GM18507 (cell line): ENCODE data around the gene SFPQ.
"Not testable (repeated sequence)": the region's sequence is repeated elsewhere in the genome, so short reads cannot be mapped to it uniquely, and the experiment has no call there.

Experiments
- DNase-seq: peaks from one replicate; pipeline ENCODE4 v3.0.0; 2011; ENCODE audit warnings: low read depth; ENCODE audit not compliant: insufficient read length; ENCODE audit errors: extremely low spot score
- FAIRE-seq: peaks from 2 replicates; lab custom pipeline; 2011; peaks lifted over from hg19 to GRCh38; lab: Jason Lieb, UNC

Gene SFPQ, protein sequence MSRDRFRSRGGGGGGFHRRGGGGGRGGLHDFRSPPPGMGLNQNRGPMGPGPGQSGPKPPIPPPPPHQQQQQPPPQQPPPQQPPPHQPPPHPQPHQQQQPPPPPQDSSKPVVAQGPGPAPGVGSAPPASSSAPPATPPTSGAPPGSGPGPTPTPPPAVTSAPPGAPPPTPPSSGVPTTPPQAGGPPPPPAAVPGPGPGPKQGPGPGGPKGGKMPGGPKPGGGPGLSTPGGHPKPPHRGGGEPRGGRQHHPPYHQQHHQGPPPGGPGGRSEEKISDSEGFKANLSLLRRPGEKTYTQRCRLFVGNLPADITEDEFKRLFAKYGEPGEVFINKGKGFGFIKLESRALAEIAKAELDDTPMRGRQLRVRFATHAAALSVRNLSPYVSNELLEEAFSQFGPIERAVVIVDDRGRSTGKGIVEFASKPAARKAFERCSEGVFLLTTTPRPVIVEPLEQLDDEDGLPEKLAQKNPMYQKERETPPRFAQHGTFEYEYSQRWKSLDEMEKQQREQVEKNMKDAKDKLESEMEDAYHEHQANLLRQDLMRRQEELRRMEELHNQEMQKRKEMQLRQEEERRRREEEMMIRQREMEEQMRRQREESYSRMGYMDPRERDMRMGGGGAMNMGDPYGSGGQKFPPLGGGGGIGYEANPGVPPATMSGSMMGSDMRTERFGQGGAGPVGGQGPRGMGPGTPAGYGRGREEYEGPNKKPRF

DNA sequence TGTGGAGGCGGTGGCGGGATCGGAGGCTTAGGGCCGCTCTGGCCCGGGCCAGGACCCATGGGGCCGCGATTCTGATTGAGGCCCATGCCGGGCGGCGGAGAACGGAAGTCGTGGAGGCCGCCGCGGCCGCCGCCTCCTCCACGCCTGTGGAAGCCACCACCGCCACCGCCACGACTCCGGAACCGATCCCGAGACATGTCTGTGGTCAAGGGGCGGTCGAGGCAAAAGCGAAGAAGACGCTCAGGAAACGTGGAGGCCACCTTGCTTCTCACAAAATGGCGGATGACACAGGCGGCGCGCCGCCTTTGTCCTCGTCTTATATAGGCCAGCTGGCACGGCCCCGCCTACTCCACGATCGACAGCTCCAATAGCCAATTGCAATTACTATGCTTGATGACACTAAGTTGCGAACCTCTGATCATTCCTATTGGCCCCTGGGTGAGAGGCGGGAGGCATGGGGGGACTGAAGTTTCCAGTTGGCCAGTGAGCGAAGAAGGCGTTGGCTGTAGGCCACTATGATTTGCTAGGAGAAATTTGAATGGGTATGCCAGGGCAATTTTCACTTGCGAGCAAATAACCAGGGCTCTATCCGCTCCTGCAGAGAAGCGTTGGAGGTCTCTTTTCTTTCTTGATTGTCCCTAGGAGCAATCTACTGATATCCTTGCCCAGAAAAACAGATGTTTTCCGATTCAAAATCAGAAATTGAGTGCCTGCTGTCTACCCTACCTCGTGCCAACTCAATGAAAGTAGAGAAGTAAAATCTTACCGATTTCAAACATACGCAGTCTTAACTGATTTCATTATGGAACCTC is at the start of gene SFPQ:
TSS of gene SFPQ (minus strand) at position 293 of the 812 bp plus-strand sequence. CDS start at position 197, 96 bp downstream.
- FAIRE-seq (peak; percentile 98), DNase-seq (peak; percentile 95)

DNA sequence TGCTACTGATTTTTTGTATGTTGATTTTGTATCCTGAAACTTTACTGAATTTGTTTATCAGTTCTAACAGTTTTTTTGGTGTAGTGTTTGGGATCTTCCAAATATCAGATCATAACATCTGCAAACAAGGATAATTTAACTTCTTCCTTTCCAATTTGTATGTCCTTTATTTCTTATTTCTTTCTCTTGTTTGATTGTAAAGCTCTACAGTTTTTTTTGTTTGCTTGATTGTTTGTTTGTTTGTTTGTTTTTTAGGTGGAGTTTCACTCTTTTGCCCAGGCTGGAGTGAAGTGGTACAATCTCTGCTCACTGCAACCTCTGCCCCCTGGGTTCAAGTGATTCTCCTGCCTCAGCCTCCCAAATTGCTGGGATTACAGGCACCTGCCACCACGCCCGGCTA is 43.8 kb upstream of the SFPQ start:
- FAIRE-seq, DNase-seq: not testable (repeated sequence)

GRCh38 chr1:35231287-35231686 is 38.3 kb upstream of the SFPQ start:
- FAIRE-seq (no peak), DNase-seq (no peak)

GRCh38 chr1:35229587-35230360 is 36.8 kb upstream of the SFPQ start:
- DNase-seq (no peak), FAIRE-seq (peak; percentile 9)

GRCh38 chr1:35226546-35226945 is 33.6 kb upstream of the SFPQ start:
- FAIRE-seq (no peak), DNase-seq (no peak)

GRCh38 chr1:35223084-35223630 is 30.2 kb upstream of the SFPQ start:
- no peak for FAIRE-seq

DNA sequence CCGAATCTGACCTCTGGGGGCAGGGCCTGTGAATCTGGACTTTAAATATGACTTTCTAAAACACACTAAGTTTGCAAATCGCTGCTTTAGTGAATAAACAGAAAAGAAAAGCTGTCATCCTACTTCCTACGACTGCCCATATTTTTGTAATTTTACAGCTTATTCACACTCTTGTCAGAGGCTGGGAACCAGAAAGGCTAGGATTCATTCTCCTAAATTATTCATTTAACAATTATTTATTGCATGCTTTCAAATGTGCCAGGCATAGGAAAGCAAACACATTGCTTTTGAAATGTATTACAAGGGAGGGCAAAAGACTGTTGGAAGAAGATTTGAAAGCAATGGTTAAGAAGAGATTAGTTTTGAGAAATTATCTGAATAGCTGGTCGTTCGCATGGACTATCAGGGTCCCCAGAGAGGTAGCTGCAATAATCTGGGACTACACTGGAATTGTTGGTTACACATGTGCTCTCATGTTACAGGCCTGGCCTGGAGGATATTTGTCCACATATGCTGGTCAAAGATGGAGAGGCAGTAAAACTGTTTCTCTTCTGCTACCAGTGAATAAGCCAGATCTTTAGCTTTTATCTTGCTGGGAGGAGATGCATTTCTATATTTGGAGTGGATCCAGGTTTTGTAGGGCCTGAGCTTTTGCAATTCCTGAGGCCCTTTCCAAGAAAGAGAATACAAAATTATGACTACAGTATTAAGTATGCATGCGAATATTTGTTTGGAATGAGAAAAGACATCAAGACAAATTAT is 29.6 kb upstream of the SFPQ start:
- FAIRE-seq (no peak), DNase-seq (no peak)

More at GRCh38 chr1:35223084-35223630, 30.2 kb upstream of the SFPQ start:
- DNase-seq: no peak

DNA sequence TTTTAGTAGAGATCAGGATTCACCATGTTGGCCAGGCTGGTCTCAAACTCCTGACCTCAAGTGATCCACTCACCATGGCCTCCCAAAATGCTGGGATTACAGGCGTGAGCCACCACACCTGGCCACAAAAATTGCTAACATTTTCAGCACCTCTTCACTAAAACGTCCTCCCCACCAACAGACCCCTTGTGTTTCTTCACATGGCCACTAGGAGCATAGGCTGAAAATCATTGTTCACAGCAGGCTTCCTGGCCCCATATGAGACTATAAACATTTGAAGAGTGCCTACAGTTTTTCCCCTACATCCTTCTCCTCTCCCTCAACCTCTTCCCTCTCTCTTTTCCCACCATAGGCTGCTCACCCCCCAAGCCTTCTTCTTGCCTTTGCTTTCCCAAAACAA is 28.0 kb upstream of the SFPQ start:
- FAIRE-seq (peak; percentile 71), DNase-seq (peak; percentile 5)

GRCh38 chr1:35215346-35215745 is 22.4 kb upstream of the SFPQ start:
- FAIRE-seq (no peak), DNase-seq (no peak)

DNA sequence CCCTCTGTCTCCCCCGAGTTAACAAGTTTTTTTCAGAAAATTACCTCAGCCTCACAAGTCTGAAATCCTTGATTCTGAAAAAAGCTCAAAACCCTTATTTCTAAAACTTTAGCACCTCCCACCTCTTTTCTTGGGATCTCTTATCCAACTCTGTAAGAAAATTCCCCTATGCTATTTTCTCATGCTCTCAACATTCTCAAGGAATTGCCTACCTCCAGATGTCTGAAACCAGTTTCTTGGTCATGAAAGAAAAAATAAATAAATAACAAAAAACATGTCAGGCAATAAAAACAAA is 18.1 kb upstream of the SFPQ start:
- DNase-seq (no peak), FAIRE-seq (no peak)

- DNase-seq (no peak), FAIRE-seq (no peak)
Measured at GRCh38 chr1:35210321-35211119, 17.6 kb upstream of the SFPQ start.

GRCh38 chr1:35203295-35203694 is 10.3 kb upstream of the SFPQ start:
- no peak for FAIRE-seq
- DNase-seq: no peak

- FAIRE-seq (peak; percentile 88), DNase-seq (peak; percentile 43)
Measured at GRCh38 chr1:35202048-35202719, 9.2 kb upstream of the SFPQ start.

DNA sequence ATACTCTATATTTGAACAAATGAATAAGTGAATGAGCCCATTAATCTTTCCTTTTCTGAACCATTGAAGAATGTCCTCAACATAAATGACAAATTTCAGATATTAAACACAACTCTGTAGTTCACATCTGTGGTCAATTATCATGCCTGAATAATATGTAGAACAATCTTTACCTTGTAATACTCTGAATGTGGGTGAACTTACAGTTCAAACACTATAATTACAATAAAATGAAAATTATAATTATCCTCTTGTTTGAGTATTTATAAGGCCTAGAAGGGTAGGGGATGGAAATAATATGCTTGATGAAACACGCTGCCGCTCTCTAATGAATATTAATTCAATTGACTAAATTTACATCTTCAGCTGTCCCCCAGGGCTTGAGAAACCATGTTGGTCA is 8.7 kb upstream of the SFPQ start:
- FAIRE-seq: no peak
- no peak for DNase-seq

DNA sequence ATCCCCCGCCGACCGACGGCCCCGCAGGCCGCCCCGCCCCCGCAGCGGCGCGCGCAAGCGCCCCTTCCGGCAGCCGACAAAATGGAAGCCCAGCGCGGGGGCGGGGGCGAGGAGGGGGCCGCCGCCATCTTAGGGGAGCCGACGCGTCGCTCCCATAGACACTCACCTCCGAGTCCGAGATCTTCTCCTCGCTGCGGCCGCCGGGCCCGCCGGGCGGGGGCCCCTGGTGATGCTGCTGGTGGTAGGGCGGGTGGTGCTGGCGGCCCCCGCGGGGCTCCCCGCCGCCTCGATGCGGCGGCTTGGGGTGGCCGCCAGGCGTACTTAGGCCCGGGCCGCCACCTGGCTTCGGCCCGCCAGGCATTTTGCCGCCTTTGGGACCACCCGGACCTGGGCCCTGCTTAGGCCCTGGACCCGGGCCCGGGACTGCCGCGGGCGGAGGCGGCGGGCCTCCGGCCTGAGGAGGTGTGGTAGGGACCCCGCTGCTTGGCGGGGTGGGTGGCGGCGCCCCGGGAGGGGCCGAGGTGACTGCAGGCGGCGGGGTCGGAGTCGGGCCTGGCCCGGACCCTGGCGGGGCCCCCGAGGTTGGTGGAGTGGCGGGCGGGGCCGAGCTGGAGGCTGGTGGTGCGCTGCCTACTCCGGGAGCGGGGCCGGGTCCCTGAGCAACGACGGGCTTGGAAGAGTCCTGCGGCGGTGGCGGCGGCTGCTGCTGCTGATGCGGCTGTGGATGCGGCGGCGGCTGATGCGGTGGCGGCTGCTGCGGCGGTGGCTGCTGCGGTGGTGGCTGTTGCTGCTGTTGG is 691 bp downstream of the SFPQ start:
- DNase-seq (peak; percentile 71), FAIRE-seq (no peak)

- no peak for DNase-seq
- FAIRE-seq: no peak
Measured at GRCh38 chr1:35191429-35192055, 1.4 kb downstream of the SFPQ start.
